Hippocampal formation (tissue), 2 donors: ENCODE results near the gene CLEC4C.
"Not testable (repeated sequence)": the region's sequence is repeated elsewhere in the genome, so short reads cannot be mapped to it uniquely, and the experiment has no call there.

ENCODE experiments used
- DNase-seq, 2 donors: peaks; one replicate each; lab custom pipeline; 2025; lab: John Stamatoyannopoulos, UW

Gene CLEC4C, protein sequence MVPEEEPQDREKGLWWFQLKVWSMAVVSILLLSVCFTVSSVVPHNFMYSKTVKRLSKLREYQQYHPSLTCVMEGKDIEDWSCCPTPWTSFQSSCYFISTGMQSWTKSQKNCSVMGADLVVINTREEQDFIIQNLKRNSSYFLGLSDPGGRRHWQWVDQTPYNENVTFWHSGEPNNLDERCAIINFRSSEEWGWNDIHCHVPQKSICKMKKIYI

DNA sequence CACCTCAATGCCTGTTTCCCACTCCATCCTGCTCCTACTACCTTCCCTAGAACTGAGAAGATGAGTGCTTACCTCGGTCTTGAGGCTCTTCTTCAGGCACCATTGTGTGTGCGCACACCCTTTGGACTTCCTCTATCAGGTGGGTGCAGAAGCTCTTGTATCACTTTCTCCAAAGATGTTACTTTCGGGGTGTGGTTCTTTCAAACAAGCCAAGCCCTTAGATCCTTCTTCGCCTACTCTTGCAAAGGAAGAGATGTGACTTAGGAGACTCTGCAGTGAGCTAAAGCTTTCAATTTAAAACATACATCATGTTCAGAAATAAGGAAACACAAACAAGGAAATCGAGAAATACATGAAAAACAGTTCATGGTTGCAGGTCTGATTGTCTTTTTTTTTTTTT is at the start of gene CLEC4C:
CLEC4C (minus strand) TSS at position 130 of the 400 bp plus-strand sequence; CDS start at position 103, 27 bp downstream.
- DNase-seq, result no peak

- DNase-seq, result no peak
Measured at GRCh38 chr12:7793211-7793610, 46.0 kb upstream of the CLEC4C start.

DNA sequence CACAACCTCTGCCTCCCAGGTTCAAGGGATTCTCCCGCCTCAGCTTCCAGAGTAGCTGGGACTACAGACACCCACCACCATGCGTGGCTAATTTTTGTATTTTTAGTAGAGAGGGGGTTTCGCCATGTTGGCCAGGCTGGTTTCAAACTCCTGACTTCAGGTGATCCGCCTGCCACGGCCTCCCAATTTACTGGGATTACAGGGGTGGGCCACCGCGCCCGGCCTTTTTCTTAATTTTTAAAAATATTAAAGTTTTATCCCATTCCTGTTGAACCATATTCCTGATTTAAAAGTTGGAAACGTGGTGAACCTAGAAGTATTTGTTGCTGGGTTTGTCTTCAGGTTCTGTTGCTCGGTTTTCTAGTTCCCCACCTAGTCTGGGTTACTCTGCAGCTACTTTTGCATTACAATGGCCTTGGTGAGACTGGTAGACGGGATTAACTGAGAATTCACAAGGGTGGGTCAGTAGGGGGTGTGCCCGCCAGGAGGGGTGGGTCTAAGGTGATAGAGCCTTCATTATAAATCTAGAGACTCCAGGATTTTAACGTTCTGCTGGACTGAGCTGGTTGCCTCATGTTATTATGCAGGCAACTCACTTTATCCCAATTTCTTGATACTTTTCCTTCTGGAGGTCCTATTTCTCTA is 41.8 kb upstream of the CLEC4C start, which contains the start of gene NANOG:
NANOG (plus strand) TSS at position 519 of the 645 bp plus-strand sequence. CDS start 213 bp downstream, outside the sequence.
- DNase-seq, result not testable (repeated sequence)

GRCh38 chr12:7788294-7788660 is 41.1 kb upstream of the CLEC4C start:
- no peak for DNase-seq

DNA sequence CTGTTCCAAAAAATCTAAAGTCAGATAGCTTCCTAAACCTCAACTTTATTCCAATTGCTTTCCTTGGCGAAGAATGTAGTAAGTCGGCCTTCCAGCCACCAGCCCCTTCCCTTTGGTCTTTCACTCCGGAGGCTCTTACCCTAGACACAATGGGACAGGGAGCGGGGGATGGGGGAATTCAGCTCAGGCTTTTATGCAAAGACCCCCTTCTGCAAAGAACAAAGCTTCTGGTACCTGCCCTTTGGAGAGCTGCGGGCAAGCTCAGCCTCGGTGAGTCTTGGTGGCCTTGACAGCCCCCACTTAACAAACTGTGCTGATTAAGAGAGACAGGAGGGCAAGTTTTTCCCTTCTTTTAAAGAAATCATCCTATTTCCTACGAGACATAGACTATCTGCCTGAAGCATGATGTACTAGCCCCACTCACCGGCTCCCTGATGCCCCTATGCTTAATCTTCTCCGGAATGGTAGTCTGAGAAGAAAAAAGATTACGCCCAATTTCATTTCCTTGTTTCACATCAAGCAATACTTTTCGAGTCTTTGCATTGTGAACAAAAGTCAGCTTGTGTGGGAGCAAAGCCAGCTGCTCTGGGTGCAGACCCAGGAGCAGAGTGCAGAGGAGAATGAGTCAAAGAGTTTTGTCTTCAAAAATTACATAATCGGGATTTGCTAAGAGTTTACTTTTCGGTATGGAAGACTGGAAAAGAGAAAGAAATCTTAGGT is 40.6 kb upstream of the CLEC4C start:
- DNase-seq, result no peak

- no peak for DNase-seq
Measured at GRCh38 chr12:7784701-7785100, 37.5 kb upstream of the CLEC4C start.

DNA sequence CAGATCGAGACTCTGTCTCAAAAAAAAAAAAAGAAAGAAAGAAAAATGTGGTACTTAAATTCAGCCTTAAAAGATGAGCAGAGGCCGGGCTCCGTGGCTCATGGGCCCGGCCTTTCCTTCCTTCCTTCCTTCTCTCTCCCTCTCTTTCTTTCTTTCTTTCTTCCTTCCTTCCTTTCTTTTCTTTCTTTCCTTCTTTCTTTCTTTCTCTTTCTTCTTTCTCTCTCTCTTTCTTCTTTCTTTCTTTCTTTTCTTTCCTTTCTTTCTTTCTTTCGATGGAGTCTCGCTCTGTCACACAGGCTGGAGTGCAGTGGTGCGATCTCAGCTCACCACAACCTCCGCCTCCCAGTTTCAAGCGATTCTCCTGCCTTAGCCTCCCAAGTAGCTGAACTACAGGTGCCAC is 36.3 kb upstream of the CLEC4C start:
- DNase-seq, result not testable (repeated sequence)

DNA sequence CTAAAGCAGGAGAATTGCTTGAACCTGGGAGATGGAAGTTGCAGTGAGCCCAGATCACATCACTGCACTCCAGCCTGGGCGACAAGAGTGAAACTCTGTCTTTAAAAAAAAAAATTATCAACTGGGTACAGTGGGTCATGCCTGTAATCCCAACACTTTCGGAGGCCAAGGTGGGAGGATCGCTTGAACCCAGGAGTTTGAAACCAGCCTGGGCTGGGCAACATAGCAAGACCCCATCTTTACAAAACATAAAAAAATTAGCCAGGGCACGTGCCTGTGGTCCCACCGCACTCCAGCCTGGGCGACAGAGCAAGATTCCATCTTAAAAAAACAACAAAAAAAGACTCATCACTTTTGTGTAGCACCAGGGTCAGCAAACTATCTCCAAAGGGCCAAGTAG is 34.9 kb upstream of the CLEC4C start:
- DNase-seq, result no peak

- no peak for DNase-seq
Measured at GRCh38 chr12:7781274-7781673, 34.1 kb upstream of the CLEC4C start.

DNA sequence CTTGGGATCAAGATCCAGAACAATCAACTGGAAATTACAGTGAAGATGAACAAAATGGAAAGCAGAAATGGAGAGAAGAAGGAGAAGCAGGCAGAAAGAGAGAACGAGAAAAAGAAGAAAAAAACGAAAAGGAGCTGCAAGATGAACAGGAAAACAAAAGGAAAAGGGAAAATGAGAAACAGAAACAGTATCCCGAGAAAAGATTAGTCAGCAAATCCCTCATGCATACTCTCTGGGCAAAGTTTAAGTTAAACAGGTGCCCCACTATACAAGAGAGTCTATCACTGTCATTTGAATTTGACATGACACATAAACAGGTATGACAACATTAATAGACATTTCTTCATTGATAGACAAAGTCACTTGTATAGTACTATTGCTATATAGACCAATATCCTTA is 22.8 kb upstream of the CLEC4C start:
- DNase-seq, result no peak

DNA sequence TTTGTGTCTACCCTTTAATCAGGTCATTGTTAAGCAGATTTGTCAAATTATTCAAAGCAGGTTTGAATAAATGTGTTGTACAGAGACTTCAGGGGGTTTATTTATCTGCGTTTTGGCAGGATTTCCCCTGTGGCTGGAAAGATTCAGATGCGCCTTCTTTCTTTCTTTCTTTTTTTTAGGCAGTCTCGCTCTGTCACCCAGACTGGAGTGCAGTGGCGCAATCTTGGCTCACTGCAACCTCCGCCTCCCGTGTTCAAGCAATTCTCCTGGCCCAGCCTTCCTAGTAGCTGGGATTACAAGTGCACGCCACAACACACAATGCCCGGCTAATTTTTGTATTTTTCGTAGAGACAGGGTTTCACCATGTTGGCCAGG is 11.6 kb upstream of the CLEC4C start:
- no peak for DNase-seq

- DNase-seq, result no peak
Measured at GRCh38 chr12:7756993-7757392, 9.8 kb upstream of the CLEC4C start.

DNA sequence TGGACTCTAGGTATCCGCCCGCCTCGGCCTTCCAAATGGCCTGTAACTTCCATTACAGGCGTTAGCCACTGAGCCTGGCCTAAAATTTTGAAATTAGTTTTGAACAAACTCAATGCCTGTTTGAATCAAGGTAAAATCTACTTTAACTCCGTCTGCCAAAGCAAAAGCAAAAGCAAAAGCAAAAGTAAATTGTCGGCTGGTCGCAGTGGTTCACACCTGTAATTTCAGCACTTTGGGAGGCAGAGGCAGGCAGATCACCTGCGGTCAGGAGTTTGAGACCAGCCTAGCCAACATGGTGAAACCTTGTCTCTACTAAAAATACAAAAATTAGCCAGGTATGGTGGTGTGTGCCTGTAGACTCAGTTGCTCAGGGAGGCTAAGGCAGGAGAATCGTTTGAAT is 8.5 kb upstream of the CLEC4C start:
- not testable (repeated sequence) for DNase-seq

- DNase-seq, result not testable (repeated sequence)
Measured at GRCh38 chr12:7751941-7752922, 5.1 kb upstream of the CLEC4C start.

GRCh38 chr12:7751394-7751793 is 4.2 kb upstream of the CLEC4C start:
- no peak for DNase-seq

DNA sequence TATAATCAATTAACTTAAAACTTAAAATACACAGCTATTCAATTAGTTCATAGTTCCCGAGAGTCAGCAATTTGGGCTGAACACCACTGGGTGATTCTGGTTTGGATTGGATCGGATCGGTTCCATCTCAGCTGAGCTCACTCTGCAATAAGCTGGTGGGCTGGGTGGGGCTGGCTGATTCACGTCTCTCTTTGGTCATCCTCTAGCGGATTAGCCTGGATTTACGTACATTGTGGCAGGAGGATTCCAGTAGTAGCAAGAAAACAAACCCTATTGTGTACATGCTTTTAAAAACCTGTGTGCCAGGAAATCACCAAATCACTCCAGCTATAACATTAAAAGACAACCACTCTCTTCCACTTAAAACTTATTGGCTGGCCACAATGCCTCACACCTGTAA is 3.2 kb upstream of the CLEC4C start:
- DNase-seq, result no peak

- DNase-seq, result no peak
Measured at GRCh38 chr12:7749442-7749841, 2.3 kb upstream of the CLEC4C start.

- no peak for DNase-seq
Measured at GRCh38 chr12:7748852-7749251, 1.7 kb upstream of the CLEC4C start.

GRCh38 chr12:7732993-7733392 is 14.2 kb downstream of the CLEC4C start:
- no peak for DNase-seq

GRCh38 chr12:7731486-7731885 is 15.7 kb downstream of the CLEC4C start:
- no peak for DNase-seq

DNA sequence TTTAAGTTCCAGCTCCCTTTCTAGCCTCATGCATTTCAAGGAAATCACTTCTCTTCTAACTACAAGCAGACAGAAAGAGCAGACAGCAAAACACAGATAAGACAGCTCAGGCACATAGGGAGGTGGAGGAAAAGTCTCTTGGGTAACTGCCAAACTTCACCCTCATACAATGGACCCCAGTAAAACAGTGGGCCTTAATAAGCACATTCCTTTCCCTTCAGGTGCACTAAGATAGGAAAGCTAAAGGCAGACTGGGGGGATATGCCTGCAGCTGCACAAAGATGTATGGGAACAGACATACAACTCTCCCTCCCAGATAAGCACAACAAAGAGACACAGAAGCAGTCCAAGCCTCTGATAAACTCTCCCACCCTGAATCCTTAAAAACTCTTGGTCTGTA is 16.2 kb downstream of the CLEC4C start:
- DNase-seq, result not testable (repeated sequence)

DNA sequence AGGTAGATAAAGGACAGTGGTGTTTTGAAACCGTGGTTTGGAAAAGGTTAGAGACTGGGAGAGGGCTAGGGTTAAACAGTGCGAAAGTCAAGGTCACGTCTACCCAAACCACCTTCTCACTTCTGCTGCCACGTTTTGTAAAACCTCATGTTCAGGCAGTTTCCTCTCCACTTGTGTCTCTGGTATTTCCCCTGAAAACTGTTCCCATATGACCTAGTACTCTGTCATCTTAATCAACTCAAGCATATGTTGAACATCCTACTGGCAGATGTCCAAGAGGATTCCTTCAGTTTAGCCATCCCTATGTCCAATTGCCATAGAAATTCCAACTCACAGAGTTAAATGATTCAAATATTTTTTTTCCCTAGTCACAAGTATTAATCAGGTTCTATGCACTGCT is 17.4 kb downstream of the CLEC4C start:
- DNase-seq, result no peak
